GM12878 (cell line): ENCODE data around the gene SMAD2. TPM values are rescaled to one million over a fixed set of nuclear protein-coding genes. Genes with fewer than 3 reads are reported as not detected.

Experiments
- ATAC-seq: fragments of 200-7000 bp; cut with Tn5 transposase; 3 replicates; pipeline ENCODE4 v1.9.1; 2020; ENCODE audit warnings: mild to moderate bottlenecking, moderate library complexity
- BruUV-seq: library from RNA; stranded (reverse); fragments of 400-500 nt; replicated peaks from 2 replicates; lab custom pipeline; 2021; lab: Mats Ljungman, UMichigan
- CTCF ChIA-PET: fragments of 300-600 bp; sonication (Branson Sonifier 250); formaldehyde crosslinking; extraction: SDS; loops from one replicate; lab custom pipeline; 2021; ENCODE audit warnings: inconsistent platforms; lab: Yijun Ruan, JAX
- POLR2A ChIA-PET: fragments of 350-600 bp; formaldehyde crosslinking; extraction: SDS; loops from one replicate; lab custom pipeline; 2021; ENCODE audit warnings: inconsistent platforms; lab: Charles Lee
- RAD21 ChIA-PET: fragments of 300-600 bp; sonication (Branson Sonifier 250); formaldehyde crosslinking; loops from one replicate; lab custom pipeline; 2023; ENCODE audit warnings: antibody characterized with exemption; ENCODE audit not compliant: unreplicated experiment; lab: Charles Lee
- SMC1A ChIA-PET: fragments of 300-600 bp; sonication (Branson Sonifier 250); formaldehyde crosslinking; loops from one replicate; lab custom pipeline; 2023; ENCODE audit not compliant: unreplicated experiment, uncharacterized antibody; lab: Charles Lee
- DNase-seq: peaks from one replicate; pipeline ENCODE4 v3.0.0-alpha.2; 2011; ENCODE audit warnings: low read depth, low spot score
- FAIRE-seq: peaks from 3 replicates; lab custom pipeline; 2011; peaks lifted over from hg19 to GRCh38; lab: Jason Lieb, UNC
- H2AFZ ChIP-seq: 2 replicates; pipeline ENCODE4 v1.6.0; 2011; ENCODE audit warnings: low read depth, low read length, control low read depth; ENCODE audit not compliant: control insufficient read depth
- H3K27ac ChIP-seq: 2 replicates; pipeline ENCODE4 v1.5.1; 2011; ENCODE audit warnings: control low read depth; ENCODE audit not compliant: control insufficient read depth, insufficient read depth
- H3K27me3 ChIP-seq, 2 experiments: replicated peaks in 1 of 2; 2 replicates each; pipeline versions ENCODE4 v1.6.0 to v1.6.1; 2011; ENCODE audit warnings: low read length in 1 of 2; ENCODE audit not compliant: control insufficient read depth in 2 of 2, insufficient read depth in 2 of 2
- H3K36me3 ChIP-seq, 2 experiments: 2 replicates each; pipeline ENCODE4 v1.5.1; 2011; ENCODE audit warnings: low read length in 1 of 2; ENCODE audit not compliant: control insufficient read depth in 2 of 2, insufficient read depth in 2 of 2
- H3K4me1 ChIP-seq: 2 replicates; pipeline ENCODE4 v1.6.1; 2011; ENCODE audit warnings: mild to moderate bottlenecking, low read length, moderate library complexity, mixed read lengths; ENCODE audit not compliant: control insufficient read depth, insufficient read depth
- H3K4me2 ChIP-seq: 2 replicates; pipeline ENCODE4 v1.6.0; 2011; ENCODE audit warnings: control low read depth; ENCODE audit not compliant: control insufficient read depth, insufficient read depth
- H3K4me3 ChIP-seq: fragments of 200-600 bp; sonication (generic); 2 replicates; pipeline ENCODE4 v1.5.1; 2016
- H3K79me2 ChIP-seq: 2 replicates; pipeline ENCODE4 v1.6.0; 2011; ENCODE audit warnings: low read length; ENCODE audit not compliant: control insufficient read depth, insufficient read depth
- H3K9ac ChIP-seq: 2 replicates; pipeline ENCODE4 v1.8.0; 2011; ENCODE audit warnings: low read length, control low read depth, mixed read lengths; ENCODE audit not compliant: control insufficient read depth, insufficient read depth
- H3K9me3 ChIP-seq: replicated peaks from 3 replicates; pipeline ENCODE4 v1.5.1; 2011; ENCODE audit warnings: mild to moderate bottlenecking, low read length; ENCODE audit not compliant: control insufficient read depth, insufficient read depth
- H4K20me1 ChIP-seq: 2 replicates; pipeline ENCODE4 v1.6.0; 2011; ENCODE audit not compliant: control insufficient read depth, insufficient read depth
- BHLHE40 ChIP-seq, 2 experiments: fragments of 450-650 bp in 1 of 2; IDR thresholded peaks; 2 replicates each; pipeline ENCODE4 v1.6.1; 2011 to 2017; ENCODE audit warnings: low read depth in 2 of 2, borderline replicate concordance in 1 of 2, improper control_type of control experiment in 1 of 2, low read length in 1 of 2, mild to moderate bottlenecking in 1 of 2
- CHD2 ChIP-seq: IDR thresholded peaks from 2 replicates; pipeline ENCODE4 v1.6.1; 2011; ENCODE audit warnings: low read depth, low read length, improper control_type of control experiment, borderline replicate concordance
- NR2F1 ChIP-seq: fragments of 450-650 bp; conservative IDR thresholded peaks from 2 replicates; pipeline ENCODE4 v1.6.1; 2017; ENCODE audit warnings: mild to moderate bottlenecking
- PKNOX1 ChIP-seq: fragments of 450-650 bp; IDR thresholded peaks from 2 replicates; pipeline ENCODE4 v1.6.1; 2016; ENCODE audit warnings: mild to moderate bottlenecking
- PRDM15 ChIP-seq: fragments of 450-650 bp; formaldehyde crosslinking; IDR thresholded peaks from 2 replicates; pipeline ENCODE4 v1.4.0; 2020; ENCODE audit warnings: mild to moderate bottlenecking, moderate library complexity
- RFX5 ChIP-seq: IDR thresholded peaks from 2 replicates; pipeline ENCODE4 v1.6.1; 2011; ENCODE audit warnings: low read depth, low read length, improper control_type of control experiment
- STAT3 ChIP-seq: IDR thresholded peaks from 2 replicates; pipeline ENCODE4 v1.6.1; 2011; ENCODE audit warnings: low read depth, low read length, improper control_type of control experiment
- ZNF207 ChIP-seq: fragments of 450-650 bp; IDR thresholded peaks from 2 replicates; pipeline ENCODE4 v1.6.1; 2014; ENCODE audit warnings: antibody characterized with exemption, mild to moderate bottlenecking, borderline replicate concordance
- ZNF592 ChIP-seq: fragments of 450-650 bp; IDR thresholded peaks from 2 replicates; pipeline ENCODE4 v1.6.1; 2017; ENCODE audit warnings: mild to moderate bottlenecking, moderate library complexity
- WGBS: methylation state at CpG from one replicate; pipeline ENCODE4 v1.1.6; 2016; ENCODE audit warnings: low lambda C conversion rate; ENCODE audit not compliant: insufficient replicate concordance, insufficient coverage; ENCODE audit errors: missing lambda C conversion rate; 5-methylcytosine and 5-hydroxymethylcytosine counted together
- in situ Hi-C: fragments of 300-500 bp; cut with MboI; formaldehyde crosslinking; loops from 9 replicates; pipeline ENCODE4 v1.14.3; 2018; ENCODE audit warnings: mixed read lengths
- intact Hi-C: fragments of 100-400 bp; cut with micrococcal nuclease; formaldehyde crosslinking; loops from one replicate; pipeline ENCODE4 v1.14.2; 2022; ENCODE audit not compliant: unreplicated experiment
- polyA plus RNA-seq, 11 experiments: library from polyadenylated mRNA; depleted of rRNA in 4 of 11; unstranded in 6 of 11; stranded (reverse) in 5 of 11; fragments of >200 nt; fragmentation: Nextera tagmentation in 4 of 11; fragmentation: Illumina TruSeq in 1 of 11; extraction: Ambion mirVana in 4 of 11; extraction: Trizol in 1 of 11; gene quantifications; 1 replicate in 1 of 11; 2 replicates in 10 of 11; pipeline versions ENCODE4 v1.2.1 to v1.2.3, GENCODE V29; 2011 to 2016; ENCODE audit warnings: inconsistent platforms in 2 of 11, missing spikeins in 2 of 11, low read depth in 1 of 11
- total RNA-seq, 4 experiments: library from RNA; depleted of rRNA in 3 of 4; stranded (reverse); fragments of >200 nt in 3 of 4; fragmentation: Illumina TruSeq in 1 of 4; extraction: Trizol in 1 of 4; gene quantifications; 2 replicates each; pipeline versions ENCODE4 v1.2.1 to v1.2.3, GENCODE V29; 2013 to 2021
- TF ChIP-seq, protein P1 (sequence below): fragments of 450-650 bp; IDR thresholded peaks from 2 replicates; pipeline ENCODE4 v1.6.1; 2017; ENCODE audit warnings: antibody characterized with exemption, mild to moderate bottlenecking, moderate library complexity

SMAD2 gene
- total and polyA plus RNA-seq, 10 of the 15 experiments (the other 5 are each of a cell fraction or from before 2014, with no cell fraction given) = 28.8 to 111 (median 65.8) TPM

DNA sequence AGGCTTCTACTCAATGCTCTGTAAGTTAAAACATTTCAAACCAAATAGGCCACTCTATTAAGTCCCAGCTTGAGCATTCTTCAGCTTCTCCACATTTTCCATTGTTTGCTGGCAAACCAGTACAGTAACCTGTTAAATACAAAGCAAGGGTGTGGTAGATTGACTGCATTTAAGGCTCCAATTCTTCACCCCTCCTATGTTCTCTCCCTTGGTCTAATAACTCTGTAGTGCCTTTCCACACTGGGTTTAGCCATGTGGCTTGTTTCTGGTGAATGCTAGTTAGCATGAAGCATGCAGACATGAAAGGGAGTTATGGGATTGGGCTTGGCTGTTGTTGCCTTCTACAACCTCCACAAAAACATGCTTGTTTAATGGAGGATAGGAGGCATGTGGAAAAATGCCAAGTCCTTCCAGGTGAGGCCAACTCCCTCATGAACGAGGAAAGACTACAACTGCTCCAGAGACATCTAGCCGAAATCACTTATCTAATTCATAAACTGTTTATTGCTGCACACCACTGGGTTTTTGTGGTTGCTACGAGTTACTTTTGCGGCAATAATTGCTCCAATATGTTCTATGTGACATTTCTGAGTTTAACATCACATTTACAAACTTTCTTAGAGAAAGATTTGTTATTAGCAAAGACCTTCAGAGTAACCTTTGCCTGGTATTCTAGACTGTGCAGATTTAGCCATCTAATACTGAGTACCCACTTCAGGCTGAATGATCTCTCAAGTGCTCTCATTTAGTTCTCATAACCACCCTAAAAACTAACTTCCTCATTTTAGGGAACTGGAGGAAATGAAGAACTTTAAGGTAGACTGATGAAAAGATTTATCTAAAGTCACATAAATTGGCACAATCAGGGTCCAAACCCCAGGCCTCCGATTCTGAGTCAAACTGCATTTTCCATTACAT, 104.0 kb downstream of the SMAD2 start:
- SMC1A ChIA-PET = no interaction called here
- CTCF ChIA-PET = no interaction called here
- FAIRE-seq = no peak
- intact Hi-C loops = no loop called here
- Histone ChIP-seq H3K79me2 (no peaks in the 10 kb centered on the region), H3K4me3 (no peak overlapping the region), H3K27me3 (no peaks in the 10 kb centered on the region), H3K9me3 (no peaks in the 10 kb centered on the region), H2AFZ (no peak overlapping the region), H3K4me2 (no peak overlapping the region), H3K4me1 (no peaks in the 10 kb centered on the region), H3K27ac (no peak overlapping the region), H4K20me1 (no peaks in the 10 kb centered on the region), H3K9ac (no peak overlapping the region)
- in situ Hi-C loops = no loop called here
- no TSS peak for BruUV-seq
- WGBS = 95% methylated on average over 5 of the region's 5 CpGs
- RAD21 ChIA-PET = no interaction called here
- ATAC-seq = peak; percentile 36; the same call in 1 of the 3 replicates
- no peak for DNase-seq
- POLR2A ChIA-PET = no interaction called here
- TF ChIP-seq NR2F1 (no peak), PRDM15 (no peak), BHLHE40 (IDR thresholded peaks at IDR 0.05; ENCODE audit: borderline replicate concordance in 1 of 2, low read depth in 2 of 2, low read length in 1 of 2) (no peak), CHD2 (no peak), ZNF592 (no peak), STAT3 (no peak), RFX5 (no peak), ZNF207 (no peak), PKNOX1 (no peak)
- TF ChIP-seq, protein P1, sequence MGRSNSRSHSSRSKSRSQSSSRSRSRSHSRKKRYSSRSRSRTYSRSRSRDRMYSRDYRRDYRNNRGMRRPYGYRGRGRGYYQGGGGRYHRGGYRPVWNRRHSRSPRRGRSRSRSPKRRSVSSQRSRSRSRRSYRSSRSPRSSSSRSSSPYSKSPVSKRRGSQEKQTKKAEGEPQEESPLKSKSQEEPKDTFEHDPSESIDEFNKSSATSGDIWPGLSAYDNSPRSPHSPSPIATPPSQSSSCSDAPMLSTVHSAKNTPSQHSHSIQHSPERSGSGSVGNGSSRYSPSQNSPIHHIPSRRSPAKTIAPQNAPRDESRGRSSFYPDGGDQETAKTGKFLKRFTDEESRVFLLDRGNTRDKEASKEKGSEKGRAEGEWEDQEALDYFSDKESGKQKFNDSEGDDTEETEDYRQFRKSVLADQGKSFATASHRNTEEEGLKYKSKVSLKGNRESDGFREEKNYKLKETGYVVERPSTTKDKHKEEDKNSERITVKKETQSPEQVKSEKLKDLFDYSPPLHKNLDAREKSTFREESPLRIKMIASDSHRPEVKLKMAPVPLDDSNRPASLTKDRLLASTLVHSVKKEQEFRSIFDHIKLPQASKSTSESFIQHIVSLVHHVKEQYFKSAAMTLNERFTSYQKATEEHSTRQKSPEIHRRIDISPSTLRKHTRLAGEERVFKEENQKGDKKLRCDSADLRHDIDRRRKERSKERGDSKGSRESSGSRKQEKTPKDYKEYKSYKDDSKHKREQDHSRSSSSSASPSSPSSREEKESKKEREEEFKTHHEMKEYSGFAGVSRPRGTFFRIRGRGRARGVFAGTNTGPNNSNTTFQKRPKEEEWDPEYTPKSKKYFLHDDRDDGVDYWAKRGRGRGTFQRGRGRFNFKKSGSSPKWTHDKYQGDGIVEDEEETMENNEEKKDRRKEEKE = no peak
- TF ChIP-seq, all 136 proteins: peak for 0
- H3K36me3 ChIP-seq = peaks cover 0 to 3% of the 10 kb centered on the region in 2 experiments; a peak in 2 of 4 replicates
